ENCODE data around the gene XXYLT1. TPM values are rescaled to one million over a fixed set of nuclear protein-coding genes. Genes with fewer than 3 reads are reported as not detected.

XXYLT1 gene
- total RNA-seq, 4 donors from 2014 or later = 6.0 to 16.1 (median 9.6) TPM

DNA sequence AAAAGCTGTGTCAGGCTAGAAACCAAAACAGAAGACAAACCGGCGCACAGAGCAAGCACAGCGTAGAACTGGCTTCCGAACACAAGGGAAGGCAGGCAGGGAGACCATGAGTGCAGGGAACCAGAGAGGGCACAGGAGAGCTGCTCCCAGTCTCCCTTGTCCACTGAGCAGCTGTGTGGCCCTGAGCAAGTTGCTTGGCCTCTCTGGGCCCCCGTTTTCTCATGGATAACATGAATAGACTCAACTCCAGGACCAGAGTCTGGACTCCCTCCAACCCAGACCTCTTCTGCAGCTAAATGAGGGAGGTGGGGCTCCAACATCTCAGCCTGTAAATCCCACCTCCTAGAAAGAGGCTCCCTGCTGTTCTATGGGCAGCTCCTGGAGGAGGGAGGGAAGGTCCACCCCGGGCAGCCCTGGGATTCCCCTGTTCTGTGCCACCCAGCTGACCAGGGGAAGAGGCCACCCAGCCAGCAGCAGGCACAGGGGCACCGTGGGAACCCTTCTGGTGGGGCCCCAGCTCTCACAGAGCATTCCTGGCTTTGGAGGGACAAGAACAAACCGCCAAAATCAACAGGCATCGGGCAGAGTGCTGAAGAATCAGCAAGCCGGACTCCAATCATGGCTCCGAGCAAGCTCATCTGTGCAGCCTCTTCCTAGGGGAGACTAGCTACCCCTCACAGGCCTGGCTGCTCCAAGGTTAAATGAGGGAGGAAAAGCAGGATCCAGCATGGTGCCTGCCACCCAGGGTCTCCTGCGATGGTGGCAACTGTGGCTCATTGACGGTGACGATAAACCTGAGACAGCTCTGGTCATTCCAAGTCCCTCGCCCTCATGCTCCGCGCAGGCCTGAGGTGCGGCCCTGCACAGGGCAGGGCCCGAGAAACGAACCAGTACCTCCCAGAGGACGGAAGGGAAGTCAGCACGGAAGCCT, 15.1 kb downstream of the XXYLT1 start:
- ATAC-seq (ENCODE audit: low FRiP score) = no peak
- no peak for TF ChIP-seq CTCF (IDR thresholded peaks at IDR 0.05)
- no peak for DNase-seq (ENCODE audit: low spot score)

DNA sequence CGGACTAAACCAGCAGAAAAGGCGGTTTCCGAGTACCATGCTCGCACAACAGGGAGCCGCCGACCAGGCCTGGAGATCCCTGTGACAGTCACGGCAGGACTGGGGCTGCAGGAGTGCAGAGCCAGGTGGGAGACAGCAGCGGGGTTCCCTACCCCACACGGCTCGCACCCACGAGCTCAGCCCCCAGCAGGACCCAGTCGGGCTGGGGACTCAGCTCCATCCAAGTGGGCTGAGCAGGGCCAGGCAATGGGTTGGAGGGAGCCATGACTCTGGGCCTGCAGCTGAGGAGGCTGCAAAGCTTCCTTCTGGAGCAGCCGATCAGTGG, 15.8 kb downstream of the XXYLT1 start:
- no peak for ATAC-seq (ENCODE audit: low FRiP score)
- TF ChIP-seq CTCF (IDR thresholded peaks at IDR 0.05) = no peak
- no peak for DNase-seq (ENCODE audit: low spot score)

DNA sequence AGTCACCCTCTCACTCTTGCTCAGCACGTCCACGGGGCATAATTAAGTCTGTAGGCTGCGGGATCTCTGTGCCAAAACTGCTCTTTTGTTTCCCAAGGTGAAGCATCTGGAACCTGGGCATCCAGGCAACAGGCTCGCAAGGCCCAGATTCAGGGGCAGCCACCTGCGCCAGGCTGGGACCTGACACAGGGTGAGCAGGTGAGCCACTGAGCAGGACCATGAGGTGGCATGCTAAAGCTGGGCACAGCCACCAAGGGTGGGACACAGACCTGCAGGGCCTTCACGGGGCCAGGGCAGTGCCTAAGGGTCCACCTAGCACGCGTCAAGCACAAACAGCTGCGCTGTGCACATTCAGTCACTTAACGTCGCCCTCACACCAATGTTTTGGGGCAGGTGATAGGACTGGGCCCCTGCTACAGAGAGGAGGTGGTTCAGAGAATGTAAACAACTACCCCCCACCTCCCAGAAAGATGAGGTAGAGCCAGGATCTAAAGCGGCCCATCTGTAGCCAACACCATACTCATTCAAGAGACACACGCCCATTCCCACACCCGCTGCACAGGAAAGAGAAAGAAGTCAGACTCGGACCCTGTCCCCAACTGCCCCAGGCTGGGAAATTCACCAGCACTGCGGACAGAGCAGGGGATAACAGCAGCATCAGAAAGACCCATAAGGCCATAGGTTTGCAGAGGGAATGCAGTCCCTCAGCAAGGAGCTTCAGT, 16.3 kb downstream of the XXYLT1 start:
- no peak for DNase-seq (ENCODE audit: low spot score)
- no peak for ATAC-seq (ENCODE audit: low FRiP score)
- TF ChIP-seq CTCF (IDR thresholded peaks at IDR 0.05) = no peak

- TF ChIP-seq CTCF (IDR thresholded peaks at IDR 0.05) = no peak
- ATAC-seq (ENCODE audit: low FRiP score) (no peak), DNase-seq (ENCODE audit: low spot score) (no peak)
These were observed 17.0 kb downstream of the XXYLT1 start for GRCh38 chr3:195253923-195254432.

GRCh38 chr3:195251336-195252065, 19.5 kb downstream of the XXYLT1 start:
- DNase-seq (ENCODE audit: low spot score) (no peak), ATAC-seq (ENCODE audit: low FRiP score) (no peak)
- no peak for TF ChIP-seq CTCF (IDR thresholded peaks at IDR 0.05)

DNA sequence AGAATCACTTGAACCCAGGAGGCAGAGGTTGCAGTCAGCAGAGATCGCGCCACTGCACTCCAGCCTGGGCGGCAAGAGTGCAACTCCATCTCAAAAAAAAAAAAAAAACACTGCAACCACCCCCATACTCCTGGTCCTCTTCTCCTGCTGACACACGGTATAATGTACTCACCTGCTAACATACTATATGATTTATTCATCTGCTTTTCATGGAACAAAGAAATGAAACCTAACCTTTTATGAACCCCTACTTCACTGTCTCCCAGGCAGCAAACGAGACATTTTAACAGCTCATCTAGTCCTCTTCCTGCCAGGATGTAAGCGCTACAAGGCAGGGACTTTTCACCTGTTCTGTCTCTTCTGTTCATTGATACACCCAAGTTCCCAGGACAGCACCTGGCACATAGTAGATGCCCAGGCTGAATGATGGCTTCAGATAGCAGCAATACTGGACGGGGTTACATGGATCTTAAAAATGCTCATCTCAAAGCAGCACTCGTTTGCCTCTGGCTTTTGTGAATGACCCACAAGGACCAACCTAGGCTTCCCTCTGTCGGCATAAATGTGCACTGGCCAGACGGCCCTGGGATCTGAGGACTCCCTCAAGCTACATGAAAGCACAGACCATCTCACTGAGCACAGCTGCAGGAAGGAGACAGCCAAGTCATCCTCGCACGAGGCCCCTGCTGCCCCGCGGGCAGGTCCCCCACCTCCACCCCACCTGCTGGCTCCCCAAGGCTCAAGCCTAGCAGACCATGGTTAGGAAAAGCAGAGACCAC, 20.3 kb downstream of the XXYLT1 start:
- ATAC-seq (ENCODE audit: low FRiP score) (no peak), DNase-seq (ENCODE audit: low spot score) (no peak)
- no peak for TF ChIP-seq CTCF (IDR thresholded peaks at IDR 0.05)
